ENCODE measurements around the gene PHC1. TPM values are rescaled to one million over a fixed set of nuclear protein-coding genes. Genes with fewer than 3 reads are reported as not detected.
"Not testable (repeated sequence)": the region's sequence is repeated elsewhere in the genome, so short reads cannot be mapped to it uniquely, and the experiment has no call there.

The PHC1 gene
- total RNA-seq = 22.4 and 27.1 TPM in 2 replicates

DNA sequence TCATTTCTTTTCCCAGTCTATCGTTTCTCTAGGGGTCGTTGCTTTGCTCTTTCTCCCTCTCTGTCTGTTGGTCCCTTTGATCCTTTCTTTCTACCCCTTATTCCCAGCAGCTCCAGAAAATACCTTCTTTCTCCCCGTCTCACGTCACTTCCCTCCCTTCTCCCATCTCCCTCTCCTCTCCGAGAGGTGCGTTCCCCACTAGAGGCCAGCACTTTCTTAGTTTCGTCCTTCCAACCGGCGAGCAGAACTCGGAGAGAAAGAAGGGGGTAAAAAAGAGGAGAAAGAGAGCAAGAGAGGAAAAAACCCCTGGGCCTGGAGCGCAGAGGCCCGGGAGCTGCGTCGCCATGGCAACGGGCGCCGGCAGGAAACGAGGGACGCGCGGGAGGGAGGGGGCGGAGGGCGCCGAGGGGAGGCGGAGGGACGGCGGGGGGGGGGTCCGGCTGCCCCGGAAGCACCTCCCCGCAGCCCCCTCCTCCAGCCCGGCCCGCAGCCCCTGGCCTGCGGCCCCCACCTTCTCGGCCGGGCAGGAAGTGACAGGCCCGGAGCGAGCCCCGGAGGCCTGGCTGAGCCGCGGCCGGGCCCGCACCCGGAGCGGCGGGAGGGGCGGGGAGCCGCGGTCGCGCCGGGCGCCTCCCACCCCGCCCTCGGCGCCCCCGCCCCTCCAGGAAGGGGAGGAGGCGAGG is at the start of gene PHC1:
TSS of gene PHC1 (plus strand) at position 477 of the 683 bp plus-strand sequence. CDS start 3,169 bp downstream, outside the sequence.
- TF ChIP-seq, protein P1, sequence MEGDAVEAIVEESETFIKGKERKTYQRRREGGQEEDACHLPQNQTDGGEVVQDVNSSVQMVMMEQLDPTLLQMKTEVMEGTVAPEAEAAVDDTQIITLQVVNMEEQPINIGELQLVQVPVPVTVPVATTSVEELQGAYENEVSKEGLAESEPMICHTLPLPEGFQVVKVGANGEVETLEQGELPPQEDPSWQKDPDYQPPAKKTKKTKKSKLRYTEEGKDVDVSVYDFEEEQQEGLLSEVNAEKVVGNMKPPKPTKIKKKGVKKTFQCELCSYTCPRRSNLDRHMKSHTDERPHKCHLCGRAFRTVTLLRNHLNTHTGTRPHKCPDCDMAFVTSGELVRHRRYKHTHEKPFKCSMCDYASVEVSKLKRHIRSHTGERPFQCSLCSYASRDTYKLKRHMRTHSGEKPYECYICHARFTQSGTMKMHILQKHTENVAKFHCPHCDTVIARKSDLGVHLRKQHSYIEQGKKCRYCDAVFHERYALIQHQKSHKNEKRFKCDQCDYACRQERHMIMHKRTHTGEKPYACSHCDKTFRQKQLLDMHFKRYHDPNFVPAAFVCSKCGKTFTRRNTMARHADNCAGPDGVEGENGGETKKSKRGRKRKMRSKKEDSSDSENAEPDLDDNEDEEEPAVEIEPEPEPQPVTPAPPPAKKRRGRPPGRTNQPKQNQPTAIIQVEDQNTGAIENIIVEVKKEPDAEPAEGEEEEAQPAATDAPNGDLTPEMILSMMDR (IDR thresholded peaks at IDR 0.05; ENCODE audit: extremely low read depth, low read depth, low read length) = peak; percentile 47
- not testable (repeated sequence) for H3K9me3 ChIP-seq (ENCODE audit: low read depth, low read length)

DNA sequence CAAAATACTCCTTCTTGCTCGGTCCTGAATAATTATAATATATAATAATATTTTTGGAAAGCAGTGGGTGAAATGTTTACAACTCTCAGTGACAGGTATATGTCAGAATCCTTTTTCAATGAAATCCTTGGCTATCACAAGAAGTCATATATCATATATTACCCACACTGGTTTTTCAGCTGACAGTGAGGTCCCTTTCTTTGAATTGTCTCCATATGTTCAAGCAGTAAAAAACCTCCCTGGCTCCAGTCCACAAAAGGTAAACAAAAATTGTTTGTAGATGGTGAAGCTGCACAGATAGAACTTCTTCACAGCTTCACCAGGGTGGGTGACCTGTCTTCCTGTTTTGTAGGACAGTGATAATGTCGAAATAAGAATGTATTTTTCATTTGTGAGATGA is 47.9 kb upstream of the PHC1 start:
- DNase-seq (ENCODE audit: insufficient read length, low spot score, missing footprints) = no peak
- Histone ChIP-seq H3K4me1 (ENCODE audit: insufficient read depth, low read length) (no peaks in the 10 kb centered on the region), H3K27ac (ENCODE audit: low read depth, low read length) (no peak overlapping the region), H3K27me3 (ENCODE audit: insufficient read depth, low read length) (no peaks in the 10 kb centered on the region), H4K20me1 (ENCODE audit: insufficient read depth, low read length) (no peaks in the 10 kb centered on the region), H3K36me3 (ENCODE audit: insufficient read depth, low read length) (no peaks in the 10 kb centered on the region), H3K4me3 (ENCODE audit: insufficient read depth, low read length) (no peak overlapping the region), H3K9me3 (ENCODE audit: low read depth, low read length) (no peaks in the 10 kb centered on the region), H2AFZ (ENCODE audit: low read length) (no peak overlapping the region), H3K79me2 (ENCODE audit: insufficient read depth, low read length) (no peaks in the 10 kb centered on the region), H3K4me2 (ENCODE audit: insufficient read depth, low read length) (no peak overlapping the region)
- TF ChIP-seq, protein P1 (IDR thresholded peaks at IDR 0.05; ENCODE audit: extremely low read depth, low read depth, low read length) = no peak

More for the DNA sequence above, at the start of gene PHC1:
- peaks cover 20% of the 10 kb centered on the region for H3K4me1 ChIP-seq (ENCODE audit: insufficient read depth, low read length)
- DNase-seq (ENCODE audit: insufficient read length, low spot score, missing footprints) = peak; percentile 92
- not testable (repeated sequence) for H3K27me3 ChIP-seq (ENCODE audit: insufficient read depth, low read length); H3K36me3 ChIP-seq (ENCODE audit: insufficient read depth, low read length); H4K20me1 ChIP-seq (ENCODE audit: insufficient read depth, low read length)
- peak within 1 kb of the TSS; percentile 91 for H3K4me3 ChIP-seq (ENCODE audit: insufficient read depth, low read length)
- H3K27ac ChIP-seq (ENCODE audit: low read depth, low read length) = peak within 1 kb of the TSS; percentile 79
- peak within 1 kb of the TSS; percentile 99 for H3K4me2 ChIP-seq (ENCODE audit: insufficient read depth, low read length)
- peak within 1 kb of the TSS; percentile 99 for H2AFZ ChIP-seq (ENCODE audit: low read length)
- peaks cover 11% of the 10 kb centered on the region for H3K79me2 ChIP-seq (ENCODE audit: insufficient read depth, low read length)

DNA sequence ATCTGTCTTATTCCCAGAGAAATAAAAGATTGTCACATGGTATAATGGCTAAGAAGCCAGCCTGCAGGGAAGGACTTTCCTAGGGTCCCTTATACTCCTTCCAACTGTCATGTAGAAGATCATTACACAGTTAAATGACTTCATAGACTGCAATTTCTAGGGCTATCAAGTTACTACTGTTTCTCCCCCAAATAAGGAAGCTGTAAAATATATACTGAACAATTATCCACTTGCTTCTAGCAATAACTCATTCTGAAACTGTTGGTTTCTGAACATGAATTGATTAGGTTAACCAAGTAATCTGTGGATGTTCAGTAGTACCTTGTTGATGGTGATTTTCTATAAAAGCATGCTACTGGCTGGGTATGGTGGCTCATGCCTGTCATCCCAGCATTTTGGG is 47.3 kb upstream of the PHC1 start:
- Histone ChIP-seq H3K27me3 (ENCODE audit: insufficient read depth, low read length) (no peaks in the 10 kb centered on the region), H3K27ac (ENCODE audit: low read depth, low read length) (no peak overlapping the region), H3K9me3 (ENCODE audit: low read depth, low read length) (no peaks in the 10 kb centered on the region), H3K4me2 (ENCODE audit: insufficient read depth, low read length) (no peak overlapping the region), H3K4me1 (ENCODE audit: insufficient read depth, low read length) (no peaks in the 10 kb centered on the region), H3K79me2 (ENCODE audit: insufficient read depth, low read length) (no peaks in the 10 kb centered on the region), H3K4me3 (ENCODE audit: insufficient read depth, low read length) (no peak overlapping the region), H2AFZ (ENCODE audit: low read length) (no peak overlapping the region), H3K36me3 (ENCODE audit: insufficient read depth, low read length) (no peaks in the 10 kb centered on the region), H4K20me1 (ENCODE audit: insufficient read depth, low read length) (no peaks in the 10 kb centered on the region)
- no peak for DNase-seq (ENCODE audit: insufficient read length, low spot score, missing footprints)
- TF ChIP-seq, protein P1 (IDR thresholded peaks at IDR 0.05; ENCODE audit: extremely low read depth, low read depth, low read length) = no peak

DNA sequence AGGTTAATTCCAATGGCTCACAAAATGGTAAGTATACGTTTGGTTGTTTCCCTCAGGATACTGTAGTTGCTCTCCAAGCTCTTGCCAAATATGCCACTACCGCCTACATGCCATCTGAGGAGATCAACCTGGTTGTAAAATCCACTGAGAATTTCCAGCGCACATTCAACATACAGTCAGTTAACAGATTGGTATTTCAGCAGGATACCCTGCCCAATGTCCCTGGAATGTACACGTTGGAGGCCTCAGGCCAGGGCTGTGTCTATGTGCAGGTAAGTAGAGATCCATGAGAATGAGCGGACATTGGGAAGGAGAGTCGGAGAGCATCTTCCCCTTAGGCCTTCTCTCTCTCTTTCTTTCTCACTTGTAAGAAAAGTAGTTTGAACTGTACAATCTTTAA is 46.5 kb upstream of the PHC1 start:
- Histone ChIP-seq H3K9me3 (ENCODE audit: low read depth, low read length) (no peaks in the 10 kb centered on the region), H2AFZ (ENCODE audit: low read length) (no peak overlapping the region), H3K4me1 (ENCODE audit: insufficient read depth, low read length) (no peaks in the 10 kb centered on the region), H3K27ac (ENCODE audit: low read depth, low read length) (no peak overlapping the region), H3K4me3 (ENCODE audit: insufficient read depth, low read length) (no peak overlapping the region), H3K79me2 (ENCODE audit: insufficient read depth, low read length) (no peaks in the 10 kb centered on the region), H3K36me3 (ENCODE audit: insufficient read depth, low read length) (no peaks in the 10 kb centered on the region), H3K4me2 (ENCODE audit: insufficient read depth, low read length) (no peak overlapping the region), H4K20me1 (ENCODE audit: insufficient read depth, low read length) (no peaks in the 10 kb centered on the region), H3K27me3 (ENCODE audit: insufficient read depth, low read length) (no peaks in the 10 kb centered on the region)
- DNase-seq (ENCODE audit: insufficient read length, low spot score, missing footprints) = no peak
- TF ChIP-seq, protein P1 (IDR thresholded peaks at IDR 0.05; ENCODE audit: extremely low read depth, low read depth, low read length) = no peak

All from osteoblast (primary cell).